Erythroblast (primary cell): Measurements from ENCODE around the gene DNM2.

Source experiments
- GATA1 ChIP-seq: IDR thresholded peaks from 2 replicates; pipeline ENCODE4 v1.6.1; 2011; ENCODE audit warnings: low read depth, mild to moderate bottlenecking, control low read depth, low read length, moderate library complexity
- POLR2A ChIP-seq: IDR thresholded peaks from 2 replicates; pipeline ENCODE4 v1.6.1; 2011; ENCODE audit warnings: mild to moderate bottlenecking, low read length

DNA sequence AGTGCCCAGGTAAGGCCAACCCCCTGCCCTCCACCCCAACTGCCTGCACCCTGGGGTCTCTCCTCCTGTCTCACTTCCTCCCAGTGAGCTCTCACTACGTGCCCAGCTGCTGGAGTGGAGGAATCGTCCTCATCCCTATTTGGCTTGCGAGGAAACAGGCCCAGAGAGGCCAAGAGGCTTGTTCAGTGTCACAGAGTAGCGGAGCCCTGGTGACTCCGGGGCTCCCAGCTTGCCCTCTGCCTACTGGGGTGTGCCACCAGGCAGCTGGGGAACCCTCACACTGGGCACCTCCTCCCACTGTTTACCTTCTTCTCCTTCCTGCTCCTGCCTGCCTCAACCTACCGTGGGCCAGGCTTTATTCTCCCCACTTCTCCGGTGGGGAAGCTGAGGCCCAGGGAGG is 112.5 kb downstream of the DNM2 start:
- no peak for TF ChIP-seq POLR2A
- no peak for TF ChIP-seq GATA1
